Right lobe of liver (tissue), 4 donors: Measurements from ENCODE around the gene DIP2C.

Experiments used
- CTCF ChIP-seq, 4 donors: fragments of 200-600 bp in 3 of 4; fragments of 450-650 bp in 1 of 4; IDR thresholded peaks; one replicate each; pipeline versions ENCODE4 v1.5.1 to v1.8.0; 2016 to 2022; ENCODE audit warnings: antibody characterized with exemption in 4 of 4, mild to moderate bottlenecking in 2 of 4
- POLR2A ChIP-seq: fragments of 450-650 bp; IDR thresholded peaks from one replicate; pipeline ENCODE4 v1.6.1; 2017; ENCODE audit warnings: antibody characterized with exemption, mild to moderate bottlenecking
- donor health status: DM: no; HTN: no; CAD: no.
- donor health status: DM: no; HTN: no; CAD: no.
- donor health status: DM: no; HTN: yes; CAD: no.

GRCh38 chr10:413662-414071 lies 275.8 kb downstream of the DIP2C start:
- TF ChIP-seq POLR2A = no peak
- TF ChIP-seq CTCF (IDR thresholded peaks at IDR 0.05) = no peak
